GM12864 (cell line): ENCODE data around the gene PCDHGA1.

ENCODE experiments used
- DNase-seq: peaks from one replicate; pipeline ENCODE4 v3.0.0-alpha.2; 2011; ENCODE audit warnings: low read depth
- H3K4me3 ChIP-seq: 2 replicates; pipeline ENCODE4 v1.5.1; 2011; ENCODE audit warnings: mild to moderate bottlenecking, low read depth, low read length, control low read depth
- CTCF ChIP-seq: IDR thresholded peaks from 2 replicates; pipeline ENCODE4 v1.5.1; 2011; ENCODE audit warnings: low read depth, mild to moderate bottlenecking, moderate library complexity, low read length, control low read depth, inconsistent platforms; ENCODE audit errors: missing control alignments

The PCDHGA1 gene

GRCh38 chr5:141510160-141510559 is 179.8 kb downstream of the PCDHGA1 start:
- peak overlapping the region; percentile 51 for H3K4me3 ChIP-seq
- TF ChIP-seq CTCF, result no peak
- DNase-seq, result no peak

- no peak for TF ChIP-seq CTCF
- H3K4me3 ChIP-seq, result peak overlapping the region; percentile 51
- DNase-seq, result peak; percentile 90
Observed at GRCh38 chr5:141510850-141511601, 180.7 kb downstream of the PCDHGA1 start.

- no peak for DNase-seq
- no peak overlapping the region; the same call in 1 of the 2 replicates for H3K4me3 ChIP-seq
- TF ChIP-seq CTCF, result no peak
Observed at GRCh38 chr5:141511771-141512325, 181.5 kb downstream of the PCDHGA1 start.

GRCh38 chr5:141512390-141512910 is 182.1 kb downstream of the PCDHGA1 start:
- DNase-seq, result peak; percentile 77
- peak overlapping the region; percentile 56 for H3K4me3 ChIP-seq
- TF ChIP-seq CTCF, result peak; percentile 97

- DNase-seq, result no peak
- no peak for TF ChIP-seq CTCF
- H3K4me3 ChIP-seq, result peak overlapping the region; percentile 56
Observed at GRCh38 chr5:141512911-141513626, 182.8 kb downstream of the PCDHGA1 start.

GRCh38 chr5:141513627-141514329 is 183.5 kb downstream of the PCDHGA1 start:
- peak; percentile 82 for DNase-seq
- H3K4me3 ChIP-seq, result peak overlapping the region; percentile 56
- TF ChIP-seq CTCF, result no peak
